GM19468 (cell line): Measurements from ENCODE around the gene PAM.
"Not testable (repeated sequence)": the region's sequence is repeated elsewhere in the genome, so short reads cannot be mapped to it uniquely, and the experiment has no call there.

Experiments
- ATAC-seq: cut with Tn5 transposase; IDR thresholded peaks from one replicate; pipeline ENCODE4 v1.9.1; 2021; ENCODE audit warnings: mild to moderate bottlenecking, moderate library complexity, moderate number of reproducible peaks; ENCODE audit not compliant: unreplicated experiment; ENCODE audit errors: extremely low read depth

PAM gene

GRCh38 chr5:102750151-102750834, 4.8 kb upstream of the PAM start:
- no peak for ATAC-seq

GRCh38 chr5:102751903-102752376, 3.2 kb upstream of the PAM start:
- ATAC-seq = not testable (repeated sequence)

GRCh38 chr5:102753889-102754766, 977 bp upstream of the PAM start:
- ATAC-seq = no peak

- ATAC-seq = peak; percentile 74
These were observed 724 bp downstream of the PAM start for GRCh38 chr5:102755686-102756371.

- ATAC-seq = no peak
These were observed 3.5 kb downstream of the PAM start for GRCh38 chr5:102758576-102758975.

GRCh38 chr5:102759289-102759688, 4.2 kb downstream of the PAM start:
- no peak for ATAC-seq

- no peak for ATAC-seq
These were observed 4.6 kb downstream of the PAM start for GRCh38 chr5:102759700-102760099.

- no peak for ATAC-seq
These were observed 5.7 kb downstream of the PAM start for GRCh38 chr5:102760815-102761214.

GRCh38 chr5:102762095-102762534, 7.0 kb downstream of the PAM start:
- peak; percentile 88 for ATAC-seq

- no peak for ATAC-seq
These were observed 7.6 kb downstream of the PAM start for GRCh38 chr5:102762562-102763227.

- ATAC-seq = no peak
These were observed 8.6 kb downstream of the PAM start for GRCh38 chr5:102763734-102764133.

GRCh38 chr5:102764381-102765004, 9.4 kb downstream of the PAM start:
- ATAC-seq = no peak

- no peak for ATAC-seq
These were observed 10.2 kb downstream of the PAM start for GRCh38 chr5:102765350-102765749.

GRCh38 chr5:102766295-102767090, 11.4 kb downstream of the PAM start:
- no peak for ATAC-seq

GRCh38 chr5:102767862-102768261, 12.8 kb downstream of the PAM start:
- no peak for ATAC-seq

- ATAC-seq = no peak
These were observed 15.7 kb downstream of the PAM start for GRCh38 chr5:102770803-102771202.

GRCh38 chr5:102771435-102771834, 16.3 kb downstream of the PAM start:
- ATAC-seq = no peak

GRCh38 chr5:102772273-102772672, 17.2 kb downstream of the PAM start:
- ATAC-seq = no peak

GRCh38 chr5:102773133-102773532, 18.0 kb downstream of the PAM start:
- no peak for ATAC-seq
